ENCODE results near the gene TAF1C.

TAF1C gene

DNA sequence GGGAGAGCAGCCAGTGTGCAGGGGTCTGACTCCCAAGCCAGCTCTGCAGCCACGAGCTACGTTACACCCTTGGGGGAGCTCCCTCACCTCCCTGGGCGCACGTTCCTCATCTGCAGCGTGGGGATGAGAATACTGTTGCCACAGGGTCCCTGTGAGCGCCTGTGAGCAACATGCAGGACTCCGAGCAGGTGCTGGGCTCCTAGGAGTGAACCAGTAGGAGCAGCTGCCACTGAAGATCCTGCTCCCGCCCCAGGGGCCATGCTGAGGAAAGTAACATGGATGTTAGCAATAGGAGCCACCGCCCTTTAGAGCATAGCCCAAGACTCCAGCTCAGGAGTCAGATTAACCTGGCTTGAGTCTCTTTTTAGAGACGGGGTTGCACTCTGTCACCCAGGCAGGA lies 25.8 kb downstream of the TAF1C start:
- DNase-seq (ENCODE audit: low spot score) = no peak

- no peak for DNase-seq (ENCODE audit: low spot score)
These were observed 27.1 kb downstream of the TAF1C start for GRCh38 chr16:84159800-84160199.

DNA sequence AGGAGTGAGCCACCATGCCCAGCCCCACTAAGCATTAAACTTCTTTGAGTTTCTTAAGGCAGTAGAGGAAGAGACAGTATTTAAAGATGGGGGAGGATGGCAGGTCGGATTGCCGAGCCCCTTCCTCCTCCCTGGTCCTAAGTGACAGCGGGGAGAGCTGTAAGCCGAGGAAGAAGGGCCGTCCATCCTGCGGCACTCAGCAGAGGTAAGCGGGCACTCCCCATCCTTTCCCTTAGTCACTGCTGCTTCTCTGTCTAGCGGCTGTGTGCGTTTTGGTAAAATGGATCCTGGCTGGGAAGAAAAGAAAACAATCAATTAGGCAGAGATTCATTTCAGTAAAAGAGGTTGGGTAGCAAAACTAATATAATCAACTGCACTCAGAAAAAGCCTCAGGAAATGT lies 27.9 kb downstream of the TAF1C start:
- no peak for DNase-seq (ENCODE audit: low spot score)

GRCh38 chr16:84156342-84156784 lies 30.5 kb downstream of the TAF1C start:
- no peak for DNase-seq (ENCODE audit: low spot score)

- no peak for DNase-seq (ENCODE audit: low spot score)
These were observed 31.1 kb downstream of the TAF1C start for GRCh38 chr16:84155771-84156170.

GRCh38 chr16:84155226-84155625 lies 31.6 kb downstream of the TAF1C start:
- DNase-seq (ENCODE audit: low spot score) = no peak

GRCh38 chr16:84153660-84154214 lies 33.1 kb downstream of the TAF1C start:
- no peak for DNase-seq (ENCODE audit: low spot score)

DNA sequence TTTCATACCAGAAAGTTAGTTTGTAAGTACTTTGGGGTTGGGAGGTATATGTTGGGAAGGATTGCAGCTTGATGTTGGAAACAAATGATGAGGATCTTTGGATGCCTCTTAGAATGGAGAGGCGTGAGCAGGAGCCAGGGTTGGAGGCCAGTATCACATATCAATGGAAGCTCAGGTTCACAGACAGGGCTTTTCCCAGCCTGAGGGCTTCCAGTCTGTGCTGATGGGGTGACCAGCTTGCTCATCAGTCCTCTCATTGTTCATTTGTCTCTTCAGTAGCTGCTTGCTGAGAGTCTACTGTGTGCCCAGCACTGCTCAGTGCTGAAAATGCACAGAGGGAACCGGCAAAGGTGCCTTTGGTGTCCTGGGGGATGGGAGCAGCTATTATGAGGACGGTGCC lies 35.9 kb downstream of the TAF1C start:
- no peak for DNase-seq (ENCODE audit: low spot score)

- DNase-seq (ENCODE audit: low spot score) = peak; percentile 84
These were observed 41.8 kb downstream of the TAF1C start, which contains the start of the genes DNAAF1 and HSDL1 for GRCh38 chr16:84144859-84145639. Gene DNAAF1 (plus strand): TSS chr16:84145308. CDS start chr16:84145441, 133 bp downstream. Gene HSDL1 (minus strand): TSS chr16:84145177. CDS start chr16:84131321, 13,856 bp downstream.

GRCh38 chr16:84144209-84144858 lies 42.5 kb downstream of the TAF1C start:
- DNase-seq (ENCODE audit: low spot score) = peak; percentile 36

- no peak for DNase-seq (ENCODE audit: low spot score)
These were observed 43.1 kb downstream of the TAF1C start for GRCh38 chr16:84143784-84144199.

DNA sequence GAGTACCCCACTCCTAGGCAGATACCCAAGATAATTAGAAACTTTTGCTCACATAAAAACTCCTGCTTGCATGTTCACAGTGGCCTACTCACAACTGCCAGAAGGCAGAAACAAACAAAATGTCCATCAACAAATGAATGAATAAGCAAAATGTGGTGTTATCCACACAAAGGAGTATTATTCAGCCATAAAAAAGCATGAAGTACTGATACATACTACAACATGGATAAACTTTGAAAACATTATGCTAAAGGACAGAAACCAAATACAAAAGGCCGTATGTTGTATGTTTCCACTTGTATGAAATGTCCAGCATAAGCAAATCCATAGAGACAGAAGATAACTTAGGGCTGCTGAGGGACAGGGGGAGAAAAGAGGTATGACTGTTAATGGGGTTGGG lies 43.8 kb downstream of the TAF1C start:
- DNase-seq (ENCODE audit: low spot score) = no peak

DNA sequence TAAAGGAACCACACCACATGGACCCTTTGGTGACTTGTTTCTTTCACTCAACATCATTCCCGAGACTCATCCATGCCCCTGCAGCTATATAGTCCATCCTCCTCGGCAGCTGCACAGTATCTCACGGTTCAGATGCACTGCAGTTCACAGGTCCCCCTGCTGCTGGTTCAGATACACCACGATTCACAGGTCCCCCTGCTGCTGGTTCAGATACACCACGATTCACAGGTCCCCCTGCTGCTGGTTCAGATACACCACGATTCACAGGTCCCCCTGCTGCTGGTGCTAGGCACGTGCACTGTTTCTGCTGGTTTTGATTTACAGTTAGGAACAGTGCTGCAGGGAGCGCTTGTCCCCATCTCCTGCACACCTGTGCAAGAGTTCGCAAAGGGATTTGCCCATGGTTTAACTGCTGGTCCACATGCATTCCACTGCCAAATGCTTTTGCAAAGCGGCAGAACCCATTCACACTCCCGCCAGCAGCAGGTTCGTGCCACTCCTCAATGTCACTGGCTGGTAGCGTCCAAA lies 45.6 kb downstream of the TAF1C start:
- DNase-seq (ENCODE audit: low spot score) = no peak

DNA sequence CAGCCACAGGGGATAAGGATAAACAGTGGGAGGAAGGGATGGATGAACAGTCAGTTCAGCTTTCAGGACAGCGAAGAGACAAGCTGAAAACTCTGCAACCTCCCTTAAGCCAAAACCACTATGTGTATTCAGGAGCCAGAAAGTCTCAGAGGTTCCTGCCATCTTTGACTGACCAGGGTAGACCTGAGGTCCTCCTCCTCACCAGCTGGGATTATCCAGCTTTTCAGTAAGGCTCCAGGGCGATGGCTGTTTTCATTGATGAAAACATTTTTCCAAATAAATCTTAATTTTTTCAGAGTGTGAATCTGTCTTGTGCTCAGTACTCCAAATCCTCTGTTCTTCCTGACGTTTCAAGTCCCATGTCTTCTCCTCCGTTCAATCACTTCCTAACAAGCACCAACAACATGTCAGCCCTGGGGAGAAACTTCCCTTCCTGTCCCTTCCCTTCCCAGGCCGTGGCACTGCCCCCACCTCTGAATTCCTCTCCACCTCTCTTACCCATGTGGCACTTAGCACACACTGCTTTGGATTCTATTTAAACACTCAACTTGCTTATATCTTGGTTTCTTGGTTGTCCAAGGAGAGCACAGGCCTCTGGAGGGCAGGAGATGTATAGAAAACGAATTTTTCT lies 47.1 kb downstream of the TAF1C start:
- no peak for DNase-seq (ENCODE audit: low spot score)

GRCh38 chr16:84138824-84139627 lies 47.8 kb downstream of the TAF1C start:
- no peak for DNase-seq (ENCODE audit: low spot score)

- no peak for DNase-seq (ENCODE audit: low spot score)
These were observed 48.4 kb downstream of the TAF1C start for GRCh38 chr16:84138500-84138823.

DNA sequence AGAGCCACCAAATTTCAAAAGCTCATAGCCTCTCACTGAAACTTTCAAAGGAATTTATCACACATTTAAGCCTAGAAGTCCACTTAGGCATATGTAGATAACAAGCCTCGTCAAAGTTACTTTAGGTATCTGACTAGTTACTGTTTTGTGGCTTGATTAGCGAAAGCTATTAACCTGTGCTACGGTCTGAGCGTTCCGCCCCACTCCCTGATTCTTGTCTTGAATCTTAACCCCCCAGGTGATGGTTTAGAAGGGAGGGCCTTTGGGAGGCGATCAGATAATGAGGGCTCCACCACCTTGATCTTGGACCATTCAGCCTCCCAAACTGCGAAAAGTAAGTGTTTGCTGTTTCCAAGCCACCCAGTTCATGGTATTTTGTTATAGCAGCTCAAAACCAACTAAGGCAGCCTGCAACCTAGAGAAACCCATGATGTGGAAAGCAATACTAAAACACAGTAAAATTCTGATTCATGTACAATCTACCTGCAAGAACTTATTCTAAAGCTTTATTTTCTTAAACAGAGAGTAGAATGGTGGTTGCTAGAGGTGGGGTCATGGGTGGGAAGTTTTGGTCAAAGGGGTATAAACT lies 49.0 kb downstream of the TAF1C start:
- no peak for DNase-seq (ENCODE audit: low spot score)

DNA sequence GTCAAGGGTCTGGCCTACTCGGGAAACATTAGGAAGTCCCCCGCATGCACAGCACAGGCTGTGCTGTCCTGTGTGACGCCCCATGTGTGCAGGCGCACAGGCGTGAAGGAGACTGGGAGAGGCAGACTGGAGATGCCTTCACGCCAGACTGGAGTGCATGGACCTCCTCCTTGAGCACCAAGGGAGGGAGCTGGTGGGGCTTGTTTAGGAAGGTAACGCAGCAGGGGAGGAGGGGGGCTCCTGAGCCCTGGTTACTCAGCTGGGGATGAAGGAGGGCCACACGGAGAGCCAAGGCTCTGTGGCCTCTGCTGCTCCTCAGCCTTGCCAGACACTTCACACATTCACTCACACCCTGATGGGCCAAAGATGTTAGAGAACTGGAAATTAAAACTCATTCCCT lies 49.6 kb downstream of the TAF1C start:
- no peak for DNase-seq (ENCODE audit: low spot score)

- no peak for DNase-seq (ENCODE audit: low spot score)
These were observed 50.3 kb downstream of the TAF1C start for GRCh38 chr16:84136331-84137125.

Measured in SK-N-DZ (cell line).